Stomach smooth muscle (tissue), 2 donors: ENCODE measurements around the gene ADH1C.
A peak's percentile ranks its signal among the peaks of the same experiment; 100 is the strongest.

Source experiments
- H3K27ac ChIP-seq: one replicate; pipeline ENCODE4 v1.7.0; 2013; ENCODE audit warnings: mild to moderate bottlenecking, low read length, inconsistent platforms
- H3K27me3 ChIP-seq, 2 donors: one replicate each; pipeline ENCODE4 v1.7.0; 2013; ENCODE audit warnings: low read length in 2 of 2; ENCODE audit not compliant: insufficient read depth in 2 of 2, control insufficient read depth in 1 of 2
- H3K36me3 ChIP-seq, 2 donors: one replicate each; pipeline ENCODE4 v1.7.0; 2013; ENCODE audit warnings: low read length in 2 of 2; ENCODE audit not compliant: control insufficient read depth in 2 of 2, insufficient read depth in 2 of 2
- H3K4me1 ChIP-seq: one replicate; pipeline ENCODE4 v1.7.0; 2013; ENCODE audit warnings: low read length; ENCODE audit not compliant: control insufficient read depth, insufficient read depth
- H3K4me3 ChIP-seq, 2 donors: one replicate each; pipeline ENCODE4 v1.7.0; 2013; ENCODE audit warnings: low read length in 2 of 2
- H3K9ac ChIP-seq, 2 donors: one replicate each; pipeline ENCODE4 v1.7.0; 2013; ENCODE audit warnings: low read length in 2 of 2, mild to moderate bottlenecking in 1 of 2
- H3K9me3 ChIP-seq, 2 donors: one replicate each; pipeline ENCODE4 v1.7.0; 2013; ENCODE audit warnings: low read length in 2 of 2; ENCODE audit not compliant: control insufficient read depth in 2 of 2
- donor health status: healthy.
- donor health status: Pancreatic carcinoma.

The ADH1C gene

DNA sequence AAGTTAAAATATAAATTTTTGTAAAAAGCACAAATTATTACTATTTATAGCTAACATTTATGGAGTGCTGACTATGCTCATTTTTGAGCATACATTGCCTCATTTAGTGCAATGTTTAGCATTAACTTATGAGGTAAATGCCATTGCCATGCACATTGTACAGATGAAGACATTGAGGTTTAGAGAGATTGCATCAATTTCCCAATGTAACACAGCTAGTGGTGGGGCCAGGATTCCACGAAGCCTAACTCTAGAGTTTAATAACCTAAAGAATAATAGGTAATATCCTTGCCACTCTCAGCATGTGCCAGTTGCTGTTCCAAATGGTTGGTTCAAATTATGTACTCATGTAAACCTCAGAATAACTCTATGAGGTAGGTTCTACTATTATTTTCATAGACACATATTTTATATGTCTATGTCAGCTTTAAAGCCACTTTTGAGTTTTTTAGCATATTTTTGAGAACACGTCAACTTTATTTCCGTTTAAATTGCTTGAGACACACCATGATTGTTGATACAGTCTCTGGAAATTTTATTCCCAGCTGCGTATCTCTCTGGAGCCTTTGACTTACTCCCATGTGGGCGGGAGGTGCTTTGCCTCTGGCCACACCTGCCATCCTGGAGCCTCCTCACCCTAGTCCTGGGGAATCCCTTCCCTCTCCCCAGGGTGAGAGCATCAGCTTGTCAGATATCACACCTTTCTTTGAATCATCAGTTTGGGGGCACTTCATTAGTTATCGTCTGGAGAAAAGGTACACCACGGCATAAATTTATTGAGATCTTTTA is 51.0 kb downstream of the ADH1C start:
- H3K36me3 ChIP-seq: no peaks in the 10 kb centered on the region
- H3K27me3 ChIP-seq: no peaks in the 10 kb centered on the region
- peak overlapping the region; percentile 61 for H3K27ac ChIP-seq
- peaks cover 0 to 4% of the 10 kb centered on the region in 2 donors for H3K9me3 ChIP-seq
- peaks cover 3% of the 10 kb centered on the region for H3K4me1 ChIP-seq
- no peak overlapping the region for H3K9ac ChIP-seq
- H3K4me3 ChIP-seq: peak overlapping the region in 1 of 2 donors; percentile 3

DNA sequence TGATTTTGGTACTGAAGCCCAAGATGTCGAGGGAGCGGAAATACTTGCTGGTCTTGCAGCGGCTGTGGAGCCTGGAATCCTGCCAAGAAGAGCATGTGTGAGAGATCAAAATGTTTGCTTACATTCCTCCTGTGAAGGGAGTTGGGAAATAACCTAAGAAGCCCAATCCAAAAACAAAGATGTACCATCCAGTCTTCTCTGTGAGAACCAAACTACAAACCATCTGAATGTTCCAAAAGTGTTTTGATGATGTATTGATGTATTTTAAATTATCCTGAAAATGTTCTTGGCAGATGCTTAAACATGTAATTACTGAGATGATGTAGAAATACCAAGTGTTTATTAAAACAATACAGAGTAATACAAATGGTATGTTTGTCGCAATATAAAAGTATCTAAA is 51.6 kb downstream of the ADH1C start:
- no peak overlapping the region for H3K9ac ChIP-seq
- H3K27me3 ChIP-seq: no peaks in the 10 kb centered on the region
- H3K36me3 ChIP-seq: no peaks in the 10 kb centered on the region
- H3K4me1 ChIP-seq: peaks cover 3% of the 10 kb centered on the region
- H3K4me3 ChIP-seq: no peak overlapping the region
- peak overlapping the region; percentile 6 for H3K27ac ChIP-seq
- peaks cover 0 to 4% of the 10 kb centered on the region in 2 donors for H3K9me3 ChIP-seq

DNA sequence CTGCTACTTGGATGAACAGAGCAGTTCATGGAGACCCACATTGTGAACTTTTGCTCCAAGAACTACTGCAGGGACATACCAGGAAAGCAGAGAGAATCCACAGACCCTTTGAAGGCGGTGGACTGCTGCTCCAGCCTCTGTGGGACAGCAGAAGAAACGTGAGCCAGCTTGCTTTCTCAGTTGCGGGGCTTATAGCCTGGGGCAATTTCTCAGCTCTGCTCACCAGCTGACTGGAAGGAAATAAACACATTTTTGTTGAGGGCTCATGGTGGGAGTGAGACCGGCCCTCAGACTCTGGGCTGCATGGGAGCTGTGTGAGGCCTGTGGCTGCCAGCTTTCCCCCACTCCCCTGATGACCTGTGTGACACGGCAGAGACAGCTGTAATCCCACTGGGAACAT is 59.2 kb downstream of the ADH1C start:
- Histone ChIP-seq H3K27me3 (no peaks in the 10 kb centered on the region), H3K9me3 (no peaks in the 10 kb centered on the region), H3K4me3 (no peak overlapping the region), H3K9ac (no peak overlapping the region), H3K27ac (no peak overlapping the region), H3K4me1 (no peaks in the 10 kb centered on the region), H3K36me3 (no peaks in the 10 kb centered on the region)

DNA sequence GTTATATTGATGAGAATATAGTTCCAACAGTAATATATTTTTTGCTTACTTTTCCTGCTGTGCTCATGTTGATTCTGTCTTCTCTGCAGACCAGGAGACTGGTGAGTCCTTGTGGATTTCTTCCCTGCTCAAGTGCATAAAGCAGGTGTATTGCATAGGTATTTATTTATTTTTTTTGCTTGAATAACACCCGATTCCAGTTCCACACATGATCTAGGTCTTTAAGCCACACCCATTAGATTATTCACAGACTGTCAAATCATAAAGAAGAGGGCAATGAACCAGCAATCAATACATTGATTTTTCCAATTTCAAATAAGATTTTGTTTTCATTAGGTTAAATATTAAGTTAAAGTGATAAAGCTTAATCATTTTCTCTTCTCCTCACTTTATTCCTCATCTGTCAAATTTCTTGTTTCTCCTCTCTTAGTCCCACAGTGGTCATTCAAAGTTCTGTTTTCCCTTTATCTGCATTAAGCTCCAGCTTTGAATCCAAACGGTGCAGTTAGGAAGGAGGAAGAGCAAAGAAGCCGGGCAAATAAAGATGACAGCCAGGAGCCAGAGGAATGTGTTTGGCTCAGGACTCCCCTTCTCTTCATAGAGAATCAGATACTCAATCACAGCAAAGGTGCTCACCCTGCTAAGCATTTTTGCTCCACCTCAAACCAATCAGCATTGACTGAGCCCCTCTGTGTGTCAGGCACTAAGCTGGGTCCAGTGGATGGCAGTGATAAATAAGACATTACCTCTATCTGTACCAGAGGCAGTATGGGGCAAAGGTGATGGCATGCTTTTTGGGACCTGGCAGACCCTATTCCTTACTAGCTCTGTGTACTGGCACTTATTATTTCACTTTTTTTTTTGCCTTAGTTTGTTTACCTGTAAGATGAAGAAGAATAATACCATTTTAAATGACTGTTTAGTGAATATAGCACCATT is 61.4 kb downstream of the ADH1C start, which contains the start of gene ADH1A:
Gene ADH1A, minus strand, starts transcription at position 138 of the 939 bp plus-strand sequence. Its CDS starts 71 bp downstream, at position 67.
- Histone ChIP-seq H3K9ac (no peak within 1 kb of the TSS), H3K4me3 (no peak within 1 kb of the TSS), H3K4me1 (no peaks in the 10 kb centered on the region)

More for the DNA sequence above, 61.4 kb downstream of the ADH1C start, which contains the start of gene ADH1A:
- Histone ChIP-seq H3K9me3 (no peaks in the 10 kb centered on the region), H3K36me3 (no peaks in the 10 kb centered on the region), H3K27me3 (no peaks in the 10 kb centered on the region), H3K27ac (no peak within 1 kb of the TSS)
